Parathyroid adenoma (tissue), 2 donors: ENCODE measurements around the gene MBP.

Experiments
- H2AFZ ChIP-seq: fragments of 300-600 bp; sonication (generic); one replicate; pipeline ENCODE4 v1.7.0; 2017; ENCODE audit warnings: antibody characterized with exemption, mild to moderate bottlenecking
- H3K27ac ChIP-seq: fragments of 300-600 bp; sonication (generic); one replicate; pipeline ENCODE4 v1.7.0; 2017
- H3K27me3 ChIP-seq: fragments of 300-600 bp; sonication (generic); one replicate; pipeline ENCODE4 v1.7.0; 2017; ENCODE audit warnings: low read length; ENCODE audit not compliant: control insufficient read depth, insufficient read depth
- H3K36me3 ChIP-seq: fragments of 300-600 bp; sonication (generic); one replicate; pipeline ENCODE4 v1.7.0; 2017; ENCODE audit warnings: low read length; ENCODE audit not compliant: control insufficient read depth, insufficient read depth
- H3K4me1 ChIP-seq: fragments of 300-600 bp; sonication (generic); one replicate; pipeline ENCODE4 v1.7.0; 2017; ENCODE audit warnings: control low read depth
- H3K4me2 ChIP-seq: fragments of 300-600 bp; sonication (generic); one replicate; pipeline ENCODE4 v1.7.0; 2017; ENCODE audit warnings: low read length
- H3K4me3 ChIP-seq: fragments of 300-600 bp; sonication (generic); one replicate; pipeline ENCODE4 v1.7.0; 2017; ENCODE audit warnings: low read depth, low read length
- H3K79me2 ChIP-seq: fragments of 300-600 bp; sonication (generic); one replicate; pipeline ENCODE4 v1.7.0; 2017; ENCODE audit warnings: control low read depth
- H3K9ac ChIP-seq: fragments of 300-600 bp; sonication (generic); one replicate; pipeline ENCODE4 v1.7.0; 2017; ENCODE audit warnings: mild to moderate bottlenecking
- H3K9me3 ChIP-seq: fragments of 300-600 bp; sonication (generic); one replicate; pipeline ENCODE4 v1.7.0; 2017; ENCODE audit warnings: low read length; ENCODE audit not compliant: control insufficient read depth
- CTCF ChIP-seq: fragments of 300-600 bp; sonication (generic); IDR thresholded peaks from one replicate; pipeline ENCODE4 v1.7.0; 2017; ENCODE audit warnings: antibody characterized with exemption, mild to moderate bottlenecking
- donor health status: primary hyperparathyroidism.

Gene MBP

GRCh38 chr18:77016936-77017335, 115.6 kb downstream of the MBP start:
- H3K9ac ChIP-seq = no peak overlapping the region

GRCh38 chr18:77015771-77016710, 116.5 kb downstream of the MBP start:
- Histone ChIP-seq H3K27me3 (no peaks in the 10 kb centered on the region), H3K4me3 (no peak overlapping the region), H3K4me2 (no peak overlapping the region), H3K9ac (no peak overlapping the region), H3K79me2 (peaks cover 28% of the 10 kb centered on the region), H3K9me3 (no peaks in the 10 kb centered on the region), H3K4me1 (no peaks in the 10 kb centered on the region), H3K36me3 (no peaks in the 10 kb centered on the region), H3K27ac (no peak overlapping the region), H2AFZ (no peak overlapping the region)
- TF ChIP-seq CTCF = no peak

More at GRCh38 chr18:77016936-77017335, 115.6 kb downstream of the MBP start:
- Histone ChIP-seq H3K9me3 (no peaks in the 10 kb centered on the region), H3K79me2 (peaks cover 21% of the 10 kb centered on the region), H3K36me3 (no peaks in the 10 kb centered on the region), H2AFZ (no peak overlapping the region), H3K4me2 (no peak overlapping the region), H3K4me1 (no peaks in the 10 kb centered on the region), H3K27ac (no peak overlapping the region), H3K27me3 (no peaks in the 10 kb centered on the region), H3K4me3 (no peak overlapping the region)
- TF ChIP-seq CTCF = no peak

GRCh38 chr18:77015169-77015568, 117.4 kb downstream of the MBP start:
- no peak overlapping the region for H3K9ac ChIP-seq
- H3K79me2 ChIP-seq = peaks cover 37% of the 10 kb centered on the region
- no peak overlapping the region for H2AFZ ChIP-seq
- H3K4me2 ChIP-seq = no peak overlapping the region
- H3K9me3 ChIP-seq = no peaks in the 10 kb centered on the region
- no peak for TF ChIP-seq CTCF
- H3K36me3 ChIP-seq = no peaks in the 10 kb centered on the region
- no peak overlapping the region for H3K4me3 ChIP-seq
- H3K4me1 ChIP-seq = peaks cover 7% of the 10 kb centered on the region
- no peaks in the 10 kb centered on the region for H3K27me3 ChIP-seq
- no peak overlapping the region for H3K27ac ChIP-seq

- H3K9me3 ChIP-seq = no peaks in the 10 kb centered on the region
- H3K4me2 ChIP-seq = no peak overlapping the region
- H3K9ac ChIP-seq = no peak overlapping the region
- H3K27me3 ChIP-seq = no peaks in the 10 kb centered on the region
- no peaks in the 10 kb centered on the region for H3K36me3 ChIP-seq
- no peak for TF ChIP-seq CTCF
- no peak overlapping the region for H3K27ac ChIP-seq
- no peak overlapping the region for H2AFZ ChIP-seq
- H3K4me1 ChIP-seq = peaks cover 11% of the 10 kb centered on the region
- H3K4me3 ChIP-seq = no peak overlapping the region
- peaks cover 43% of the 10 kb centered on the region for H3K79me2 ChIP-seq
Measured at GRCh38 chr18:77014538-77014937, 118.0 kb downstream of the MBP start.
